ENCODE results near the gene EGLN2. TPM values are rescaled to one million over a fixed set of nuclear protein-coding genes. Genes with fewer than 3 reads are reported as not detected.

Gene EGLN2
- total and polyA plus RNA-seq, 2 donors (not counting 3 experiments of a cell fraction or from before 2014, with no cell fraction given): 118 to 152 TPM

DNA sequence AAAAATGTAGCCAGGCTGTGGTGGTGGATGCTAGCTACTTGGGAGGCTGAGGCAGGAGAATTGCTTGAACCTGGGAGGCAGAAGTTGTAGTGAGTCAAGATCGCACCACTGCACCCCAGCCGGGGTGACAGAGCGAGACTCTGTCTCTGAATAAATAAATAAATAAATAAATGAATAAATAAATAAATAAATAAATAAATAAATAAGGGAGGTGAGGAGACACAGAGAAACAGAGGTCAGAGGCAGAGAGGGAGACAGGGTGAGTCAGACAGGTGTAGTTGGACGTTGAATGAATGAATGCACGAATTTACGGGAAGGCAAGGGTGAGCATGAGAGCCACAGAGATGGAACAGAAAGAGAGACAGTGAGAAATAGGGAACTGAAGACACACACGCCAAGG is 17.9 kb upstream of the EGLN2 start:
- Histone ChIP-seq H3K27ac (ENCODE audit: insufficient read depth, low read depth, low read length) (no peak overlapping the region), H3K27me3 (ENCODE audit: control insufficient read depth in 2 of 2, insufficient read depth in 2 of 2, low read length in 2 of 2) (no peaks in the 10 kb centered on the region), H3K4me1 (ENCODE audit: control insufficient read depth, extremely low read depth, insufficient read depth, low read length) (peaks cover 17% of the 10 kb centered on the region), H3K9ac (replicated peaks; ENCODE audit: extremely low read depth, insufficient read depth, low read length) (no peak overlapping the region), H3K4me3 (replicated peaks in 1 of 3; ENCODE audit: insufficient read depth in 1 of 3, low read depth in 1 of 3, low read length in 3 of 3) (no peak overlapping the region), H3K4me2 (ENCODE audit: insufficient read depth, low read length) (no peak overlapping the region), H3K9me3 (replicated peaks; ENCODE audit: control insufficient read depth, insufficient read depth, low read length) (no peaks in the 10 kb centered on the region), H3K79me2 (ENCODE audit: control insufficient read depth, insufficient read depth, low read length) (no peaks in the 10 kb centered on the region), H3K9me1 (replicated peaks; ENCODE audit: control insufficient read depth, extremely low read depth, insufficient read depth, low read length) (no peaks in the 10 kb centered on the region), H2AFZ (ENCODE audit: low read depth, low read length) (no peak overlapping the region), H4K20me1 (replicated peaks; ENCODE audit: control insufficient read depth, extremely low read depth, insufficient read depth, low read length) (no peaks in the 10 kb centered on the region), H3K36me3 (ENCODE audit: control insufficient read depth in 2 of 2, extremely low read depth in 1 of 2, insufficient read depth in 2 of 2, low read length in 2 of 2) (no peaks in the 10 kb centered on the region)
- FAIRE-seq (no peak), DNase-seq (ENCODE audit: low read depth, low spot score) (no peak)
- BruUV-seq (replicated peaks): no TSS peak
- CTCF ChIA-PET: no interaction called here
- intact Hi-C loops (cut with micrococcal nuclease) (no loop called here), dilution Hi-C loops (cut with MboI; ENCODE audit: extremely low pct_ligation_motif_present, low sequenced_read_pairs) (no loop called here)
- TF ChIP-seq MYC (IDR thresholded peaks at IDR 0.05; ENCODE audit: low read depth, low read length) (no peak), FOS (IDR thresholded peaks at IDR 0.05; ENCODE audit: borderline replicate concordance, insufficient read depth, low read length) (no peak), CTCF (IDR thresholded peaks at IDR 0.05; ENCODE audit: extremely low read depth in 1 of 2, insufficient read depth in 1 of 2, low read depth in 1 of 2, low read length in 2 of 2) (no peak), POLR2A (IDR thresholded peaks at IDR 0.05; ENCODE audit: low read depth, low read length) (no peak), EZH2 (IDR thresholded peaks at IDR 0.05; ENCODE audit: borderline replicate concordance, low read depth, low read length, severe bottlenecking) (no peak), JUN (IDR thresholded peaks at IDR 0.05; ENCODE audit: borderline replicate concordance, insufficient read depth, insufficient read length, low read depth) (no peak), POLR2AphosphoS5 (IDR thresholded peaks at IDR 0.05; ENCODE audit: insufficient read depth, low read depth, low read length) (no peak), GATA2 (IDR thresholded peaks at IDR 0.05; ENCODE audit: insufficient read depth, insufficient read length, low read depth, low read length) (no peak)
- TF ChIP-seq, protein P1, sequence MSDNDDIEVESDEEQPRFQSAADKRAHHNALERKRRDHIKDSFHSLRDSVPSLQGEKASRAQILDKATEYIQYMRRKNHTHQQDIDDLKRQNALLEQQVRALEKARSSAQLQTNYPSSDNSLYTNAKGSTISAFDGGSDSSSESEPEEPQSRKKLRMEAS (IDR thresholded peaks at IDR 0.05; ENCODE audit: insufficient read depth, insufficient read length): no peak
- POLR2A ChIA-PET: interaction anchor here (0.6 kb wide), 1 partner anchor 15 kb away, joined by 3 read pairs; no protein-coding TSS in a partner anchor

Data from endothelial cell of umbilical vein (primary cell).